ENCODE data around the gene NTRK3.

Gene NTRK3

DNA sequence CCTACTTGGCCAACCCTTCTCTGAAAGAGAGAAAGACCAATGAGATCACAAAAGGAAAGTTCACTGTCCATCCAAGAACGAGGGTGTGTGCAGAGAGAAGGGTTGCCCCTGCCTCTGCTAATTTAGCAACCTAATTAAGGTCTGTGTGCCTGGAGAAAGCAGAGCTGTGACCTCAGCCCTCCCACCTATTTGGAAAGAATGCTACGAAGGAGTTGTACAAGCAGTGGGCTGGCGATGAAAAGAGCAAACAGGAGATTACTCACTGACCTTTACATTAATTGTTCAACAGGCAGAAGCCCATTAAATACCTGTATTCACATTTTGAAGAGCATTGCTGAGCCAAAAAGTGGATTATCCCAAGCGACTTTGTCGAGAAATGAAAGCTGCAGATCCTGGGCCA, 314.9 kb downstream of the NTRK3 start:
- DNase-seq (ENCODE audit: low read depth in 2 of 2) = no peak

DNA sequence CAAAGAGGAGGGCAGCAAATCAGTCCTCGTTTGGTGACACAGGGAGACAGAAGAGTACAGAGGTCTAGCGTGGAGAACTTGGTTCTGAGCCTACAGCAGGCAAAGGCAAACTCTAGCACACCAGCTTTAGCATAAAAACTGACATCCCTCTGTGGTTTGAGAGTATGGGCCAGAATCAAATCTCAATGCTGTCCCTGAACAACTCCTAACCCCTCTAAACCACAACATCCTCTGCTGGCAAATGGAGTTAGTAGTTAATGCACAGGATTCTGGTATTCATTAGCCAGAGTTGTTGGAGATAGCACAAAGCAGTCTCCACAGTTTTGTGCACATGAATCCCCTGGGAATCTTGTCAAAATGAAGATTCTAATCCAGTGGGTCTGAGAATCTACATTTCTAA, 315.8 kb downstream of the NTRK3 start:
- peak; percentile 80 to 84 for DNase-seq (ENCODE audit: low read depth in 2 of 2)

GRCh38 chr15:87939848-87940457, 316.6 kb downstream of the NTRK3 start:
- no peak for DNase-seq (ENCODE audit: low read depth in 2 of 2)

GRCh38 chr15:87938031-87938430, 318.5 kb downstream of the NTRK3 start:
- no peak for DNase-seq (ENCODE audit: low read depth in 2 of 2)

- no peak for DNase-seq (ENCODE audit: low read depth in 2 of 2)
Measured at GRCh38 chr15:87935583-87935982, 321.0 kb downstream of the NTRK3 start.

GRCh38 chr15:87931584-87931983, 325.0 kb downstream of the NTRK3 start:
- DNase-seq (ENCODE audit: low read depth in 2 of 2) = no peak

DNA sequence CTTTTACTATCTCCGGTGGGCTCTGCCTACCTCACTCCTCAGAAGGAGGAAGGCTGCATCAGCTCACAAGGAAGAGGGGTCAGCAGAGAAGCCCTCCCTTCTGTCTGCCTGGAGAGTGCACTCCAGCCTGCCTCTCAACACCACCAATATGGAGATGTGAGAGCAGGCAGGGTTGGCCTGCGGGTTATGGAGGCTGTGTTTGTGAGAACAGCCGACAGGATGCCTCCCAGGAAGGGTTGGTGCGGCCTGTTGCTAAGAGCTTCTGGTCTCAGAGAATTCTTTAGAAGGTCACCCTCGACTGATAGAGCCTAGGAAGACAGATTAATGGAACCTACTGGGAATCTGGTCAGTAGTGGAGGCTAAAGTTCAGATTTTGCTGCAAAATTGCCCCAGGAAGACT, 326.1 kb downstream of the NTRK3 start:
- DNase-seq (ENCODE audit: low read depth in 2 of 2) = no peak

- no peak for DNase-seq (ENCODE audit: low read depth in 2 of 2)
Measured at GRCh38 chr15:87929841-87930240, 326.7 kb downstream of the NTRK3 start.

DNA sequence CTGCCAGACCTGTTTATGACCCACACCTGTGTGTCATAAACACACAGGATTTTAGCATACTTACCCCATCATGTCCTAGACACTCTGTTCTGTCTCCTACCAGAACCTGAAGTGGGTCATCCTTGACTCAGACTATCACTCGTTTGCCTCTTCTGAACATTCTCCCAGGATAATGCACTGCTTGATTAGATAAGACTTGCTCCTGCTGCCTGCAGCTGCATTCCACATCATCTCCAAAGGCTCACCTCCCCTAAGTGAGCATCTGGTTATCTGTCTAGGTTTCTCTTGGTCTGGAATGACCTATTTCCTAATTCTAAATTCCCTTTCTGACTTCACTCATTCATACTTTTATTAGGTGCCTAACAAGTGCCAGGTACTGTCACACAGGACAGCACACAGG, 332.1 kb downstream of the NTRK3 start:
- no peak for DNase-seq (ENCODE audit: low read depth in 2 of 2)

GRCh38 chr15:87919064-87919463, 337.5 kb downstream of the NTRK3 start:
- no peak for DNase-seq (ENCODE audit: low read depth in 2 of 2)

DNA sequence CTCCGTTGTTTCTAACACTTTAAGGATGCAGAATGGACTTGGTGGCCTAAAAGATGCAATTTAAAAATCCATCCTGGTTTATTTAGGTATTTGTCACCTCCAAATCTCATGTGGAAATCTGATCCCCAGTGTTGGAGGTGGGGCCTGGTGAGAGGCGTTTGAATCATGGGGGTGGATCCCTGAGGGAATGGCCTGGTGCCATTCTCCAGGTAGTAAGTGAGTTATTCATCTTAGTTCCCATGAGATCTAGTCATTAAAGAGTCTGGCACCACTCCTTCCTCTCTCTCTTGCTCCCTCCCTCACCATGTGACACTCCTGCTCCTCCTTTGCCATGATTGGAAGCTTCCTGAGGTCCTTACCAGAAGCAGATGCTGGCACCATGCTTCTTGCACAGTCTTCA, 339.1 kb downstream of the NTRK3 start:
- no peak for DNase-seq (ENCODE audit: low read depth in 2 of 2)

DNA sequence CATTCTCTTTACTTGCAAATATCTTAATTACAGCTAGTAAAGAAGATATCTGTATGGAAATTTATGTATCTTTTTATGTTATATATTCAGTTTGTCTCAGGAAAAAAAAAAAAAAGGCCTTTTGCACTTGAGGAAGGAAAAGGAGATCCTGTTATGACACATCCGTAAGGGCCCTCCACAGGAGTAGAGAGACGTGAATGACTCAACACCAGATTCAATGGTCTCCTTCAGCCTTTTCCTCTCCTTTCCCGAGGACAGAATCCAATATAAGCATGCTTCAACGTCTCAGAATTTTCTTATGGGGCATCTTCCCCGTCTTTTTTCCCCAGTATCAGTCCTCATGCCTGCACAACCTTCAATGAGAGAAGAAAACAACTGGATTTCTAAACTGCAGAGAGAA, 340.3 kb downstream of the NTRK3 start:
- no peak for DNase-seq (ENCODE audit: low read depth in 2 of 2)

- no peak for DNase-seq (ENCODE audit: low read depth in 2 of 2)
Measured at GRCh38 chr15:87910301-87910700, 346.2 kb downstream of the NTRK3 start.

DNA sequence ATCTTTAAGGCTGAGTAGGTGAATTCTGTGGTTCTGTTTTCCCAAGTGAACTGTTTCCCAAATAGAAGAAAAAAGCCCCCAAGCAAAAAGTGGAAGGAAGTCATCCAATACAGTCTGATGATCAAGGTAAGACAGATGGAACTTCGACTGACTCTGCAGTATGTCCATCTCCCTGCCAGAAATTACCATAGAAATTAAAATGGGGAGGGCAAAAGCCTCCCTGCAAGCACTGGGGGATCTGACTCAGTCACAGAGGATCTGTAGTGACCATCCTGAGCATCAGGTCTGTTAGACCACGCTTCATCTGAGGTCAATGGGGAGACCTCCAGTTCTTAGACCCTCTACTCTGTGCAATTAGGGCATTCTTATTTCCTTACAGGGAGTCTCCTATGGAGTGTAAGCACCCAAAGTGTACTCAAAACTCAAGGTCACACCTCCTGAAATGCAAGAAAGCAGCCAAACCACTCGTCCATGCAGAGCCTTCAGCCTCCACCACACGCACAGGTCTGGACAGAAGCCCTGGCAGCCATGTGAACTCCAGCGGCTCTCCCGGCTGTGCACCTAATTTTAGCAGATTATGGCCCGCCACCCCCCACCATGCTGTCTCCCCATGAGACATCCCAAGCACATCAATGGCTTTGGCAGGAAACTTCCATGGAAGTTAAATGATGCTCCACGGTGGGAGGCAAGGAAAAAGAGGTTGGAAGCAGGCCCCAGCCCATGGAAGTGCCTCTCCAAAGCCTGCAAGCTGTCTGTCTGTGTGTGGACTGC, 348.7 kb downstream of the NTRK3 start:
- no peak for DNase-seq (ENCODE audit: low read depth in 2 of 2)

- no peak for DNase-seq (ENCODE audit: low read depth in 2 of 2)
Measured at GRCh38 chr15:87906444-87906843, 350.1 kb downstream of the NTRK3 start.

GRCh38 chr15:87902772-87903426, 353.6 kb downstream of the NTRK3 start:
- DNase-seq (ENCODE audit: low read depth in 2 of 2) = no peak

DNA sequence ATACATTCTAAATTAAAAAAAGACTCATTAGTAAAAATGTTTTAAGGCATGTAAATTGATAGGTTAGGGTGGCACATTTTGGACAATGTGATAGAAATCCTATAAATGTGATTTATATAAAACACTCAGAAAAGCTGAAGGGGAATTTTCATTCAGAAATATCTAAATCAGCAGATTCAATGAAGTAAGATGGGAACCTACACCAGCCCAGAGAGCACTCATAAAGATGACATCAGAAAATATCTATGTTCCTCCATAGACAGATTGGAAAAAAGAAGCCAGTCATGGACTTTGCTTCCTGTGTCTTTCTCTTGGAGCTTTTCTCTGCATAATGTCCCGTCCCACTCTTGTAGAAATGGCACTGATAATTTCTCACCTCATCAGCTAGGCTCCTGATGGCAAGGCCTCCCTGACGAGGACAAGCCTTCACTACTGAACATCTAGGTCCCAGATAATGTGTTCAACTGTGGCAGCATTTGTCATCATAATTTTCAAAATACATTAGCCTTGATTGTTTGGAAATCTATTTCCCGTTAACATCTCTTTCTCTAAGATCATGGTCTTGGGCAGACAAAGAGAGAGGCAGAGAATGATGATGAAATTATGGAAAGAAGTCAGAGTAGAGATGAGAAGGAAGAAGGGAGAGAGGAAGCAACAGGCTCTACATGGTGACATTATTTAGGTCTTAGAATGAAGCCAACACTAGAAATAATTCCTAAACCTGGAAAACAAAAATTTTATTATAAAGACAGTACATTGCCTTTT, 354.4 kb downstream of the NTRK3 start:
- no peak for DNase-seq (ENCODE audit: low read depth in 2 of 2)

GRCh38 chr15:87901008-87901407, 355.5 kb downstream of the NTRK3 start:
- DNase-seq (ENCODE audit: low read depth in 2 of 2) = no peak

GRCh38 chr15:87896936-87897335, 359.6 kb downstream of the NTRK3 start:
- no peak for DNase-seq (ENCODE audit: low read depth in 2 of 2)

DNA sequence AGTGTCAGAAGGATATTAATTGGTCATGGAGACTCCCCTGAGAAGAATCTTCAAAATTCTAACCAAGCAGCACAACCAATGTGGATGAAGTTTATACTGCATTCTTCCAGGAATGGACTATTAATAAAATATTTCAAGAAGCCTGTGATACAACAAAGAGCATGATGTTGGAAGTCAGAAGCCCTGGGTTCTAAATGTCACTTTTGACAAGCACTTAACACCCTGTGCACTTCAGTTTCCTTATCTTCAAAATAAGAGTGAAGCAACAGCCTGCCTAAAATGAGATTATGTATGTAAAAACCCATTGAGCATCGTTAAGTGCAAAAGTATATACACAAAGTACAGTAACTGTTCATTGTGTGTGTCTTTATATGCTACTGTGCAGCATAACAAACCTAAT, 369.4 kb downstream of the NTRK3 start:
- no peak for DNase-seq (ENCODE audit: low read depth in 2 of 2)

DNA sequence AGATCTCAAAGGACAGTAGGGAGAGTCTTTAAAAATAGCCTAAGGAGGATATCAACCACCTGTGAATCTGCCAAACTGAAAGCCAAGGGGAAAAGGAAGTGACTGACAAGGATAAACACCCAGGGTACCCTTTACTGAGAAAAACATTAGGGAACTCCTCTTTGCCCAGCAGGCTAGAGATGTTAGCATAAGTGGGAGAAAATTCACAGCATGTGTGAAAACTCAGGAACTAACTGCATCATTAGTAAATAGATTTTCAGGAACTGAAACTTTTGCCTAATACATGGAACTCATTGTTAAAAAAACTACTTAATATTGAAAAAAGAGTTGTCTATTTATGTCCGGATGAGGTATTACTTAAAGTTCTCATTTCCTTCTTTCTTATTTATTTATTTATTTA, 375.5 kb downstream of the NTRK3 start:
- no peak for DNase-seq (ENCODE audit: low read depth in 2 of 2)

- DNase-seq (ENCODE audit: low read depth in 2 of 2) = no peak
Measured at GRCh38 chr15:87877822-87878542, 378.6 kb downstream of the NTRK3 start.
